ENCODE results near the gene EFNB3.

DNA sequence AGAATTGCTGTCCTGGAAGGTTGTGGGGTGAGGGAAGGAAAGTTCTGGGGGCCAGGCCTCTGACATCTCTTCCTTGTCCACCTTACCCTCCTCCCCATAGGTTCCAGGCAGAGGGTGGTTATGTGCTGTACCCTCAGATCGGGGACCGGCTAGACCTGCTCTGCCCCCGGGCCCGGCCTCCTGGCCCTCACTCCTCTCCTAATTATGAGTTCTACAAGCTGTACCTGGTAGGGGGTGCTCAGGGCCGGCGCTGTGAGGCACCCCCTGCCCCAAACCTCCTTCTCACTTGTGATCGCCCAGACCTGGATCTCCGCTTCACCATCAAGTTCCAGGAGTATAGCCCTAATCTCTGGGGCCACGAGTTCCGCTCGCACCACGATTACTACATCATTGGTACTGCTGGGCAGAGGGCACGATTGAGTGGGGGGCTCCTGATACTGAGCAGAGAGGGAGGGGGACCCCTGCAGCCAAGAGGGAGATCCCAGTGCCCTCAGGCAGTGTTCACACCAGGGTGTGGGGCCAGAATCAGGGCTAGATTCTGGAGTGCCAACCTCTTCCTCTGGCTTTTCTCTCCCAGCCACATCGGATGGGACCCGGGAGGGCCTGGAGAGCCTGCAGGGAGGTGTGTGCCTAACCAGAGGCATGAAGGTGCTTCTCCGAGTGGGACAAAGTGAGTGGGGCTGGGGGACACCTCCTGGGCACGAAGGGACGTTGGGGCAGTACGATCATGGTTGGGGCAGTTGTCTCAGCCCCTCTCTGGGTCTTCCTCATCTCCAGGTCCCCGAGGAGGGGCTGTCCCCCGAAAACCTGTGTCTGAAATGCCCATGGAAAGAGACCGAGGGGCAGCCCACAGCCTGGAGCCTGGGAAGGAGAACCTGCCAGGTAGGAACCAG is 3.1 kb downstream of the EFNB3 start:
- TF ChIP-seq, protein P1, sequence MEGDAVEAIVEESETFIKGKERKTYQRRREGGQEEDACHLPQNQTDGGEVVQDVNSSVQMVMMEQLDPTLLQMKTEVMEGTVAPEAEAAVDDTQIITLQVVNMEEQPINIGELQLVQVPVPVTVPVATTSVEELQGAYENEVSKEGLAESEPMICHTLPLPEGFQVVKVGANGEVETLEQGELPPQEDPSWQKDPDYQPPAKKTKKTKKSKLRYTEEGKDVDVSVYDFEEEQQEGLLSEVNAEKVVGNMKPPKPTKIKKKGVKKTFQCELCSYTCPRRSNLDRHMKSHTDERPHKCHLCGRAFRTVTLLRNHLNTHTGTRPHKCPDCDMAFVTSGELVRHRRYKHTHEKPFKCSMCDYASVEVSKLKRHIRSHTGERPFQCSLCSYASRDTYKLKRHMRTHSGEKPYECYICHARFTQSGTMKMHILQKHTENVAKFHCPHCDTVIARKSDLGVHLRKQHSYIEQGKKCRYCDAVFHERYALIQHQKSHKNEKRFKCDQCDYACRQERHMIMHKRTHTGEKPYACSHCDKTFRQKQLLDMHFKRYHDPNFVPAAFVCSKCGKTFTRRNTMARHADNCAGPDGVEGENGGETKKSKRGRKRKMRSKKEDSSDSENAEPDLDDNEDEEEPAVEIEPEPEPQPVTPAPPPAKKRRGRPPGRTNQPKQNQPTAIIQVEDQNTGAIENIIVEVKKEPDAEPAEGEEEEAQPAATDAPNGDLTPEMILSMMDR (conservative IDR thresholded peaks at IDR 0.05; ENCODE audit: low read length): no peak
- no peak for TF ChIP-seq EZH2phosphoT487 (IDR thresholded peaks at IDR 0.05; ENCODE audit: borderline replicate concordance)

Data from Loucy (cell line).